HepG2 (cell line): ENCODE data around the gene SIT1. TPM values are rescaled to one million over a fixed set of nuclear protein-coding genes. Genes with fewer than 3 reads are reported as not detected.
"Not testable (repeated sequence)": the region's sequence is repeated elsewhere in the genome, so short reads cannot be mapped to it uniquely, and the experiment has no call there.

Experiments used
- ATAC-seq: fragments of 200-7000 bp; cut with Tn5 transposase; 3 replicates; pipeline ENCODE4 v1.9.1; 2020; ENCODE audit warnings: mild to moderate bottlenecking, moderate library complexity
- BruUV-seq: library from RNA; stranded (reverse); fragments of 400-500 nt; replicated peaks from 2 replicates; lab custom pipeline; 2021; lab: Mats Ljungman, UMichigan
- CTCF ChIA-PET: fragments of 300-600 bp; formaldehyde crosslinking; extraction: SDS; loops from one replicate; lab custom pipeline; 2021; ENCODE audit warnings: low total read pairs, inconsistent platforms, low intra/inter-chr PET ratio; lab: Yijun Ruan, JAX
- POLR2A ChIA-PET: fragments of 350-600 bp; sonication (Branson Sonifier 250); formaldehyde crosslinking; loops from one replicate; lab custom pipeline; 2020; ENCODE audit warnings: antibody characterized with exemption, inconsistent platforms; lab: Yijun Ruan, JAX
- DNase-seq: peaks from one replicate; pipeline ENCODE4 v3.0.0-alpha.2; 2015; ENCODE audit warnings: low spot score
- FAIRE-seq: peaks from 3 replicates; lab custom pipeline; 2011; peaks lifted over from hg19 to GRCh38; lab: Jason Lieb, UNC
- H2AFZ ChIP-seq: one replicate; pipeline ENCODE4 v1.6.1; 2011; ENCODE audit warnings: low read length, inconsistent platforms
- H3K27ac ChIP-seq: fragments of 300-600 bp; 3 replicates; pipeline ENCODE4 v1.8.0; 2011; ENCODE audit warnings: mixed run types, mild to moderate bottlenecking, mixed read lengths, low read length, inconsistent platforms; ENCODE audit not compliant: insufficient read depth; ENCODE audit errors: extremely low read length
- H3K27me3 ChIP-seq, 2 experiments: fragments of 200-600 bp in 1 of 2; 2 replicates in 1 of 2; 3 replicates in 1 of 2; pipeline versions ENCODE4 v1.6.0 to v1.8.0; 2011; ENCODE audit warnings: low read length in 2 of 2, mild to moderate bottlenecking in 2 of 2, moderate library complexity in 2 of 2, inconsistent platforms in 1 of 2; ENCODE audit not compliant: insufficient read depth in 2 of 2, control insufficient read depth in 1 of 2
- H3K36me3 ChIP-seq, 2 experiments: fragments of 200-600 bp in 1 of 2; replicated peaks in 1 of 2; 2 replicates in 1 of 2; 3 replicates in 1 of 2; pipeline versions ENCODE4 v1.5.1 to v1.8.0; 2011; ENCODE audit warnings: low read length in 2 of 2, inconsistent platforms in 1 of 2; ENCODE audit not compliant: insufficient read depth in 2 of 2, control insufficient read depth in 1 of 2
- H3K4me1 ChIP-seq: 2 replicates; pipeline ENCODE4 v1.5.1; 2012; ENCODE audit warnings: low read length, inconsistent platforms; ENCODE audit not compliant: insufficient read depth
- H3K4me2 ChIP-seq: 2 replicates; pipeline ENCODE4 v1.6.0; 2011; ENCODE audit warnings: low read depth, low read length, inconsistent platforms
- H3K4me3 ChIP-seq, 3 experiments: fragments of 200-600 bp in 1 of 3; sonication (generic), shearing (Covaris generic) in 1 of 3; replicated peaks in 1 of 3; 2 replicates each; pipeline ENCODE4 v1.5.1; 2011 to 2016; ENCODE audit warnings: low read length in 3 of 3, inconsistent platforms in 2 of 3, low read depth in 2 of 3, mild to moderate bottlenecking in 2 of 3, control low read depth in 1 of 3, mixed read lengths in 1 of 3; ENCODE audit not compliant: insufficient read depth in 1 of 3
- H3K79me2 ChIP-seq: one replicate; pipeline ENCODE4 v1.6.1; 2011; ENCODE audit warnings: low read length, inconsistent platforms; ENCODE audit not compliant: insufficient read depth
- H3K9ac ChIP-seq: 2 replicates; pipeline ENCODE4 v1.6.0; 2011; ENCODE audit warnings: mild to moderate bottlenecking, low read depth, low read length, inconsistent platforms; ENCODE audit not compliant: insufficient read depth
- H3K9me3 ChIP-seq: 2 replicates; pipeline ENCODE4 v1.5.1; 2012; ENCODE audit warnings: mild to moderate bottlenecking, low read length
- H4K20me1 ChIP-seq: 2 replicates; pipeline ENCODE4 v1.6.0; 2011; ENCODE audit warnings: inconsistent platforms, mild to moderate bottlenecking, low read length, moderate library complexity; ENCODE audit not compliant: insufficient read depth
- FOSL1 ChIP-seq: sonication (generic); formaldehyde crosslinking; IDR thresholded peaks from 2 replicates; pipeline ENCODE4 v1.9.0; 2021; ENCODE audit warnings: missing genetic modification reagents, borderline replicate concordance
- GLMP ChIP-seq: sonication (generic); formaldehyde crosslinking; IDR thresholded peaks from 2 replicates; pipeline ENCODE4 v1.9.0; 2021; ENCODE audit warnings: missing genetic modification reagents, mild to moderate bottlenecking, borderline replicate concordance
- NFAT5 ChIP-seq: sonication (generic); formaldehyde crosslinking; IDR thresholded peaks from 2 replicates; pipeline ENCODE4 v1.4.0; 2020; ENCODE audit warnings: missing genetic modification reagents
- PLRG1 ChIP-seq: fragments of 450-650 bp; conservative IDR thresholded peaks from 2 replicates; pipeline ENCODE4 v1.6.1; 2016
- RERE ChIP-seq: IDR thresholded peaks from 2 replicates; pipeline ENCODE4 v1.6.1; 2016; ENCODE audit warnings: low read depth, missing genetic modification reagents, missing compliant biosample characterization
- ZBTB21 ChIP-seq: sonication (generic); formaldehyde crosslinking; IDR thresholded peaks from 2 replicates; pipeline ENCODE4 v1.4.0; 2020; ENCODE audit warnings: missing genetic modification reagents
- ZMYM4 ChIP-seq: sonication (generic); formaldehyde crosslinking; IDR thresholded peaks from 2 replicates; pipeline ENCODE4 v1.8.1; 2023; ENCODE audit warnings: mild to moderate bottlenecking, missing genetic modification reagents
- ZNF556 ChIP-seq: sonication (generic); formaldehyde crosslinking; IDR thresholded peaks from 2 replicates; pipeline ENCODE4 v1.4.0; 2020; ENCODE audit warnings: mild to moderate bottlenecking, missing genetic modification reagents, borderline replicate concordance
- ZNF605 ChIP-seq: sonication (generic); formaldehyde crosslinking; IDR thresholded peaks from 2 replicates; pipeline ENCODE4 v1.8.0; 2022; ENCODE audit warnings: mild to moderate bottlenecking, missing genetic modification reagents
- WGBS: methylation state at CpG from one replicate; pipeline ENCODE4 v1.1.6; 2017; ENCODE audit warnings: low lambda C conversion rate; 5-methylcytosine and 5-hydroxymethylcytosine counted together
- in situ Hi-C: cut with HindIII; loops from 2 replicates; pipeline ENCODE4 v1.10.0; 2017; ENCODE audit warnings: low pct_unique_long_range_greater_than_20kb; ENCODE audit not compliant: extremely low pct_ligation_motif_present
- intact Hi-C: fragments of 100-400 bp; cut with micrococcal nuclease; formaldehyde crosslinking; loops from one replicate; pipeline ENCODE4 v1.10.0; 2022; ENCODE audit not compliant: unreplicated experiment
- polyA plus RNA-seq, 8 experiments: library from polyadenylated mRNA; depleted of rRNA in 3 of 8; stranded (reverse) in 7 of 8; unstranded in 1 of 8; fragments of >200 nt; fragmentation: Illumina TruSeq in 4 of 8; extraction: Trizol in 4 of 8; gene quantifications; 2 replicates each; pipeline versions ENCODE4 v1.2.1 to v1.2.3, GENCODE V29; 2011 to 2016; ENCODE audit warnings: low read depth in 4 of 8, missing spikeins in 1 of 8, mixed read lengths in 1 of 8; ENCODE audit not compliant: insufficient read depth in 1 of 8
- total RNA-seq, 5 experiments: library from RNA; depleted of rRNA; stranded (reverse); fragments of >200 nt; fragmentation: Illumina TruSeq; extraction: Trizol; gene quantifications; 2 replicates each; pipeline ENCODE4 v1.2.3, GENCODE V29; 2016; ENCODE audit warnings: low read depth in 1 of 5

SIT1 gene
- total and polyA plus RNA-seq, 2 of the 13 experiments (the other 11 are each of a cell fraction or from before 2014, with no cell fraction given), result 0.09 to 6.7 TPM

- no peak for TF ChIP-seq ZBTB21 (CRISPR knock-in tag)
- TF ChIP-seq NFAT5 (CRISPR knock-in tag), result no peak
- no peak for TF ChIP-seq PLRG1
- no peak for TF ChIP-seq ZNF556 (CRISPR knock-in tag)
- TF ChIP-seq ZNF605 (CRISPR knock-in tag), result no peak
- no peak for TF ChIP-seq ZMYM4
- TF ChIP-seq GLMP (CRISPR knock-in tag), result no peak
- TF ChIP-seq RERE (CRISPR knock-in tag), result no peak
- TF ChIP-seq FOSL1 (CRISPR knock-in tag), result no peak
These were observed 11.1 kb downstream of the SIT1 start (continued) for GRCh38 chr9:35639631-35640030.

- POLR2A ChIA-PET, result interaction anchor here (1.4 kb wide), 1 partner anchor 8 kb away, joined by 3 read pairs; no protein-coding TSS in a partner anchor
- H3K4me3 ChIP-seq, H3K9me3 ChIP-seq, ATAC-seq, intact Hi-C loops, H3K4me2 ChIP-seq, FAIRE-seq, H3K36me3 ChIP-seq, DNase-seq, H3K4me1 ChIP-seq, H3K27ac ChIP-seq, H3K79me2 ChIP-seq, BruUV-seq, H2AFZ ChIP-seq, H3K9ac ChIP-seq, H3K27me3 ChIP-seq, H4K20me1 ChIP-seq, CTCF ChIA-PET, in situ Hi-C loops: not testable (repeated sequence)
- 88% methylated on average over 1 of the region's 1 CpG for WGBS
These were observed 11.5 kb downstream of the SIT1 start for GRCh38 chr9:35639225-35639624.
